SK-N-SH (cell line): ENCODE results near the gene TBL1XR1. TPM values are rescaled to one million over a fixed set of nuclear protein-coding genes. Genes with fewer than 3 reads are reported as not detected.
"Not testable (repeated sequence)": the region's sequence is repeated elsewhere in the genome, so short reads cannot be mapped to it uniquely, and the experiment has no call there.

Experiments used
- CTCF ChIA-PET: fragments of 300-600, 350-600 bp; formaldehyde crosslinking; extraction: SDS; loops from one replicate; lab custom pipeline; 2021; lab: Yijun Ruan, JAX
- POLR2A ChIA-PET: fragments of 350-600 bp; sonication (Branson Sonifier 250); formaldehyde crosslinking; extraction: SDS; loops from one replicate; lab custom pipeline; 2020; ENCODE audit warnings: antibody characterized with exemption, inconsistent platforms; lab: Yijun Ruan, JAX
- DNase-seq: peaks from one replicate; pipeline ENCODE4 v3.0.0; 2012
- H2AFZ ChIP-seq: fragments of 200-600 bp; sonication (generic); 2 replicates; pipeline ENCODE4 v1.8.1; 2016; ENCODE audit warnings: antibody characterized with exemption, mild to moderate bottlenecking, low read depth
- H3F3A ChIP-seq: fragments of 200-600 bp; sonication (generic); replicated peaks from 2 replicates; pipeline ENCODE3; 2016; ENCODE audit warnings: antibody characterized with exemption, mild to moderate bottlenecking; ENCODE audit not compliant: insufficient read depth
- H3K27ac ChIP-seq, 2 experiments: fragments of 200-500 bp in 1 of 2; fragments of 200-600 bp in 1 of 2; sonication (Bioruptor generic) in 1 of 2; sonication (generic), shearing (Covaris generic) in 1 of 2; 2 replicates each; pipeline versions ENCODE4 v1.5.1 to v1.6.1; 2014 to 2016; ENCODE audit warnings: low read depth in 2 of 2, inconsistent platforms in 1 of 2, low read length in 1 of 2, mild to moderate bottlenecking in 1 of 2, mixed read lengths in 1 of 2
- H3K27me3 ChIP-seq: fragments of 200-600 bp; sonication (generic), shearing (Covaris generic); 2 replicates; pipeline ENCODE4 v1.6.1; 2016; ENCODE audit warnings: mixed run types; ENCODE audit not compliant: insufficient read depth
- H3K36me3 ChIP-seq, 2 experiments: fragments of 200-500 bp in 1 of 2; fragments of 200-600 bp in 1 of 2; sonication (Bioruptor generic) in 1 of 2; sonication (generic) in 1 of 2; replicated peaks in 1 of 2; 2 replicates each; pipeline versions ENCODE3 to v1.5.1; 2014 to 2016; ENCODE audit warnings: low read length in 1 of 2, mild to moderate bottlenecking in 1 of 2; ENCODE audit not compliant: insufficient read depth in 2 of 2, control insufficient read depth in 1 of 2
- H3K4me1 ChIP-seq, 2 experiments: fragments of 200-500 bp in 1 of 2; fragments of 200-600 bp in 1 of 2; sonication (Bioruptor generic) in 1 of 2; sonication (generic), shearing (Covaris generic) in 1 of 2; 2 replicates each; pipeline versions ENCODE4 v1.5.1 to v1.6.1; 2014 to 2016; ENCODE audit warnings: low read depth in 1 of 2, low read length in 1 of 2, mixed run types in 1 of 2; ENCODE audit not compliant: insufficient read depth in 2 of 2, control insufficient read depth in 1 of 2
- H3K4me2 ChIP-seq: fragments of 200-600 bp; sonication (generic), shearing (Covaris generic); 2 replicates; pipeline ENCODE4 v1.6.1; 2017; ENCODE audit warnings: mixed run types
- H3K4me3 ChIP-seq, 2 experiments: fragments of 200-500 bp in 1 of 2; fragments of 200-600 bp in 1 of 2; sonication (Bioruptor generic) in 1 of 2; sonication (generic), shearing (Covaris generic) in 1 of 2; 2 replicates each; pipeline versions ENCODE4 v1.5.1 to v1.8.1; 2014 to 2016; ENCODE audit warnings: low read depth in 2 of 2, inconsistent platforms in 1 of 2, low read length in 1 of 2, mild to moderate bottlenecking in 1 of 2, mixed read lengths in 1 of 2, moderate library complexity in 1 of 2
- H3K79me2 ChIP-seq: fragments of 200-600 bp; sonication (generic); 2 replicates; pipeline ENCODE4 v1.8.1; 2017; ENCODE audit warnings: mild to moderate bottlenecking; ENCODE audit not compliant: insufficient read depth
- H3K9ac ChIP-seq: fragments of 200-600 bp; sonication (generic); 2 replicates; pipeline ENCODE4 v1.6.1; 2017; ENCODE audit warnings: mixed run types
- H3K9me2 ChIP-seq: fragments of 200-600 bp; sonication (generic); 2 replicates; pipeline ENCODE4 v1.6.1; 2017; ENCODE audit warnings: mixed run types
- H3K9me3 ChIP-seq: fragments of 200-600 bp; sonication (generic); 2 replicates; pipeline ENCODE4 v1.6.1; 2017; ENCODE audit warnings: mixed run types, mild to moderate bottlenecking, moderate library complexity
- H4K20me1 ChIP-seq: fragments of 200-600 bp; sonication (generic); 2 replicates; pipeline ENCODE4 v1.6.1; 2017; ENCODE audit warnings: mild to moderate bottlenecking, mixed run types; ENCODE audit not compliant: insufficient read depth
- CTCF ChIP-seq: fragments of 200-600 bp; sonication (generic); IDR thresholded peaks from 2 replicates; pipeline ENCODE4 v1.6.1; 2017; ENCODE audit warnings: antibody characterized with exemption, mild to moderate bottlenecking, moderate library complexity
- EP300 ChIP-seq, 2 experiments: IDR thresholded peaks; 2 replicates each; pipeline versions ENCODE4 v1.4.0 to v1.6.1; 2012; ENCODE audit warnings: borderline replicate concordance in 1 of 2, low read depth in 1 of 2, low read length in 1 of 2
- EZH2phosphoT487 ChIP-seq: fragments of 200-600 bp; sonication (generic); IDR thresholded peaks from 2 replicates; pipeline ENCODE4 v1.6.1; 2017; ENCODE audit warnings: low read depth, mixed run types, mild to moderate bottlenecking, antibody characterized with exemption, moderate library complexity, borderline replicate concordance
- FOXJ3 ChIP-seq: sonication (generic); formaldehyde crosslinking; IDR thresholded peaks from 2 replicates; pipeline ENCODE4 v1.5.1; 2020; ENCODE audit warnings: mild to moderate bottlenecking, missing genetic modification reagents
- GABPA ChIP-seq: IDR thresholded peaks from 2 replicates; pipeline ENCODE4 v1.4.0; 2012; ENCODE audit warnings: low read depth, mild to moderate bottlenecking
- MAX ChIP-seq: IDR thresholded peaks from 2 replicates; pipeline ENCODE4 v1.4.0; 2012; ENCODE audit warnings: low read depth
- MEF2A ChIP-seq: IDR thresholded peaks from 2 replicates; pipeline ENCODE4 v1.4.0; 2012; ENCODE audit warnings: low read depth, borderline replicate concordance
- NFIC ChIP-seq: IDR thresholded peaks from 2 replicates; pipeline ENCODE4 v1.4.0; 2012; ENCODE audit warnings: borderline replicate concordance
- RCOR1 ChIP-seq: fragments of 150-350 bp; IDR thresholded peaks from 2 replicates; pipeline ENCODE4 v1.6.1; 2017; ENCODE audit warnings: antibody characterized with exemption, low read length
- RFX5 ChIP-seq: IDR thresholded peaks from 2 replicates; pipeline ENCODE4 v1.6.1; 2012; ENCODE audit warnings: mild to moderate bottlenecking, improper control_type of control experiment, low read length
- RXRA ChIP-seq: IDR thresholded peaks from 2 replicates; pipeline ENCODE4 v1.4.0; 2012; ENCODE audit warnings: low read depth, mild to moderate bottlenecking, borderline replicate concordance
- SIN3A ChIP-seq: IDR thresholded peaks from 2 replicates; pipeline ENCODE4 v1.6.1; 2012; ENCODE audit warnings: low read depth, mild to moderate bottlenecking, low read length, moderate library complexity, borderline replicate concordance
- TEAD4 ChIP-seq: IDR thresholded peaks from 2 replicates; pipeline ENCODE4 v1.4.0; 2012; ENCODE audit warnings: mild to moderate bottlenecking, borderline replicate concordance; ENCODE audit not compliant: insufficient read depth
- USF2 ChIP-seq: fragments of 150-350 bp; IDR thresholded peaks from 2 replicates; pipeline ENCODE4 v1.6.1; 2017; ENCODE audit warnings: antibody characterized with exemption, low read length, low read depth, borderline replicate concordance
- ZBTB33 ChIP-seq: IDR thresholded peaks from 2 replicates; pipeline ENCODE4 v1.4.0; 2012; ENCODE audit warnings: low read depth, borderline replicate concordance
- WGBS: methylation state at CpG from one replicate; pipeline ENCODE4 v1.1.6; 2017; ENCODE audit warnings: low lambda C conversion rate; 5-methylcytosine and 5-hydroxymethylcytosine counted together
- polyA plus RNA-seq, 3 experiments: library from polyadenylated mRNA; depleted of rRNA; stranded (reverse); fragments of >200 nt; gene quantifications; 2 replicates each; pipeline ENCODE4 v1.2.3, GENCODE V29; 2012

TBL1XR1 gene
- polyA plus RNA-seq, 1 of the 3 experiments (the other 2 are of a cell fraction): 20.9 TPM

GRCh38 chr3:177185035-177185574 is 12.2 kb downstream of the TBL1XR1 start:
- Histone ChIP-seq H4K20me1 (peaks cover 92% of the 10 kb centered on the region), H2AFZ (no peak overlapping the region), H3K36me3 (peaks cover 0 to 5% of the 10 kb centered on the region in 2 experiments), H3K9ac (no peak overlapping the region), H3K4me3 (no peak overlapping the region), H3K27ac (no peak overlapping the region), H3K4me2 (no peak overlapping the region), H3K79me2 (peaks cover 100% of the 10 kb centered on the region), H3K9me2 (no peaks in the 10 kb centered on the region), H3K9me3 (no peaks in the 10 kb centered on the region), H3K4me1 (peaks cover 0 to 4% of the 10 kb centered on the region in 2 experiments; a peak in 1 of 4 replicates), H3K27me3 (no peaks in the 10 kb centered on the region), H3F3A (no peaks in the 10 kb centered on the region)
- ChIA-PET POLR2A (no interaction called here), CTCF (interaction anchor here (1.0 kb wide), 1 partner anchor 141 kb away, joined by 3 read pairs; no protein-coding TSS in a partner anchor)
- WGBS: 98% methylated on average over 7 of the region's 7 CpGs
- no peak for DNase-seq
- TF ChIP-seq TEAD4: no peak
- no peak for TF ChIP-seq EP300 (IDR thresholded peaks at IDR 0.05; ENCODE audit: borderline replicate concordance in 1 of 2, low read depth in 1 of 2, low read length in 1 of 2)
- TF ChIP-seq RXRA: no peak
- TF ChIP-seq GABPA: no peak
- no peak for TF ChIP-seq SIN3A
- no peak for TF ChIP-seq RFX5
- TF ChIP-seq EZH2phosphoT487: no peak
- no peak for TF ChIP-seq CTCF
- no peak for TF ChIP-seq NFIC
- no peak for TF ChIP-seq USF2
- TF ChIP-seq RCOR1: no peak
- TF ChIP-seq MEF2A: no peak
- no peak for TF ChIP-seq FOXJ3 (CRISPR knock-in tag)
- TF ChIP-seq MAX: no peak
- no peak for TF ChIP-seq ZBTB33

GRCh38 chr3:177184602-177185001 is 12.7 kb downstream of the TBL1XR1 start:
- POLR2A ChIA-PET, H3K9me2 ChIP-seq, H3K4me1 ChIP-seq, DNase-seq, H3K9ac ChIP-seq, H3K27ac ChIP-seq, H3K4me2 ChIP-seq, H2AFZ ChIP-seq, H3F3A ChIP-seq, H3K9me3 ChIP-seq, H3K4me3 ChIP-seq, H3K27me3 ChIP-seq, H3K36me3 ChIP-seq: not testable (repeated sequence)
- H3K79me2 ChIP-seq: peaks cover 100% of the 10 kb centered on the region
- CTCF ChIA-PET: interaction anchor here (1.0 kb wide), 1 partner anchor 141 kb away, joined by 3 read pairs; no protein-coding TSS in a partner anchor
- WGBS: 98% methylated on average over 3 of the region's 3 CpGs
- peaks cover 97% of the 10 kb centered on the region for H4K20me1 ChIP-seq
